ENCODE results near the gene TNNC2.
A peak's percentile ranks its signal among the peaks of the same experiment; 100 is the strongest.

Gene TNNC2

GRCh38 chr20:45818239-45818638 is 8.9 kb downstream of the TNNC2 start:
- Histone ChIP-seq H3K36me3 (ENCODE audit: control insufficient read depth, insufficient read depth, low read length) (peaks cover 36% of the 10 kb centered on the region), H3K4me3 (ENCODE audit: low read depth, low read length) (no peak overlapping the region)

GRCh38 chr20:45817376-45818194 is 9.5 kb downstream of the TNNC2 start:
- Histone ChIP-seq H3K4me1 (ENCODE audit: control insufficient read depth, insufficient read depth, low read length) (peaks cover 15% of the 10 kb centered on the region), H3K36me3 (ENCODE audit: control insufficient read depth, insufficient read depth, low read length) (peaks cover 38% of the 10 kb centered on the region), H3K9ac (ENCODE audit: low read length) (no peak overlapping the region), H3K4me3 (ENCODE audit: low read depth, low read length) (no peak overlapping the region), H3K9me3 (ENCODE audit: control insufficient read depth, insufficient read depth, low read depth, low read length) (no peaks in the 10 kb centered on the region), H3K27ac (ENCODE audit: low read depth, low read length) (no peak overlapping the region), H3K27me3 (ENCODE audit: control insufficient read depth, insufficient read depth, low read length) (peaks cover 8% of the 10 kb centered on the region)

More at GRCh38 chr20:45818239-45818638, 8.9 kb downstream of the TNNC2 start:
- no peak overlapping the region for H3K9ac ChIP-seq (ENCODE audit: low read length)
- no peaks in the 10 kb centered on the region for H3K9me3 ChIP-seq (ENCODE audit: control insufficient read depth, insufficient read depth, low read depth, low read length)
- peaks cover 20% of the 10 kb centered on the region for H3K4me1 ChIP-seq (ENCODE audit: control insufficient read depth, insufficient read depth, low read length)
- H3K27me3 ChIP-seq (ENCODE audit: control insufficient read depth, insufficient read depth, low read length) = peaks cover 15% of the 10 kb centered on the region
- H3K27ac ChIP-seq (ENCODE audit: low read depth, low read length) = no peak overlapping the region

- Histone ChIP-seq H3K27me3 (ENCODE audit: control insufficient read depth, insufficient read depth, low read length) (peaks cover 2% of the 10 kb centered on the region; the same call in 1 of the 2 replicates), H3K27ac (ENCODE audit: low read depth, low read length) (no peak overlapping the region), H3K4me1 (ENCODE audit: control insufficient read depth, insufficient read depth, low read length) (peaks cover 9% of the 10 kb centered on the region; the same call in 1 of the 2 replicates), H3K9ac (ENCODE audit: low read length) (no peak overlapping the region), H3K4me3 (ENCODE audit: low read depth, low read length) (no peak overlapping the region), H3K9me3 (ENCODE audit: control insufficient read depth, insufficient read depth, low read depth, low read length) (no peaks in the 10 kb centered on the region), H3K36me3 (ENCODE audit: control insufficient read depth, insufficient read depth, low read length) (peaks cover 38% of the 10 kb centered on the region)
These were observed 10.2 kb downstream of the TNNC2 start for GRCh38 chr20:45816951-45817350.

GRCh38 chr20:45814314-45814713 is 12.8 kb downstream of the TNNC2 start:
- Histone ChIP-seq H3K27me3 (ENCODE audit: control insufficient read depth, insufficient read depth, low read length) (no peaks in the 10 kb centered on the region), H3K4me3 (ENCODE audit: low read depth, low read length) (no peak overlapping the region), H3K27ac (ENCODE audit: low read depth, low read length) (no peak overlapping the region), H3K4me1 (ENCODE audit: control insufficient read depth, insufficient read depth, low read length) (peaks cover 8% of the 10 kb centered on the region; the same call in 1 of the 2 replicates), H3K36me3 (ENCODE audit: control insufficient read depth, insufficient read depth, low read length) (peaks cover 61% of the 10 kb centered on the region), H3K9me3 (ENCODE audit: control insufficient read depth, insufficient read depth, low read depth, low read length) (no peaks in the 10 kb centered on the region), H3K9ac (ENCODE audit: low read length) (no peak overlapping the region)

- peaks cover 67% of the 10 kb centered on the region for H3K36me3 ChIP-seq (ENCODE audit: control insufficient read depth, insufficient read depth, low read length)
- peak overlapping the region; percentile 90 for H3K9ac ChIP-seq (ENCODE audit: low read length)
- peaks cover 6% of the 10 kb centered on the region; the same call in 1 of the 2 replicates for H3K4me1 ChIP-seq (ENCODE audit: control insufficient read depth, insufficient read depth, low read length)
- no peaks in the 10 kb centered on the region for H3K9me3 ChIP-seq (ENCODE audit: control insufficient read depth, insufficient read depth, low read depth, low read length)
- no peaks in the 10 kb centered on the region for H3K27me3 ChIP-seq (ENCODE audit: control insufficient read depth, insufficient read depth, low read length)
- no peak overlapping the region for H3K27ac ChIP-seq (ENCODE audit: low read depth, low read length)
- peak overlapping the region; percentile 97 for H3K4me3 ChIP-seq (ENCODE audit: low read depth, low read length)
These were observed 13.6 kb downstream of the TNNC2 start for GRCh38 chr20:45813489-45813888.

- peak overlapping the region; percentile 77 for H3K27ac ChIP-seq (ENCODE audit: low read depth, low read length)
- H3K36me3 ChIP-seq (ENCODE audit: control insufficient read depth, insufficient read depth, low read length) = peaks cover 67% of the 10 kb centered on the region
- no peaks in the 10 kb centered on the region for H3K27me3 ChIP-seq (ENCODE audit: control insufficient read depth, insufficient read depth, low read length)
- peaks cover 6% of the 10 kb centered on the region; the same call in 1 of the 2 replicates for H3K4me1 ChIP-seq (ENCODE audit: control insufficient read depth, insufficient read depth, low read length)
- no peaks in the 10 kb centered on the region for H3K9me3 ChIP-seq (ENCODE audit: control insufficient read depth, insufficient read depth, low read depth, low read length)
- H3K4me3 ChIP-seq (ENCODE audit: low read depth, low read length) = peak overlapping the region; percentile 97
- peak overlapping the region; percentile 90 for H3K9ac ChIP-seq (ENCODE audit: low read length)
These were observed 14.1 kb downstream of the TNNC2 start for GRCh38 chr20:45813006-45813340.

GRCh38 chr20:45812157-45813005 is 14.7 kb downstream of the TNNC2 start, which contains the start of gene UBE2C:
UBE2C (plus strand) TSS chr20:45812644; CDS start chr20:45812696, 52 bp downstream.
- peak within 1 kb of the TSS; percentile 77 for H3K27ac ChIP-seq (ENCODE audit: low read depth, low read length)
- no peaks in the 10 kb centered on the region for H3K9me3 ChIP-seq (ENCODE audit: control insufficient read depth, insufficient read depth, low read depth, low read length)
- H3K27me3 ChIP-seq (ENCODE audit: control insufficient read depth, insufficient read depth, low read length) = no peaks in the 10 kb centered on the region
- peaks cover 6% of the 10 kb centered on the region; the same call in 1 of the 2 replicates for H3K4me1 ChIP-seq (ENCODE audit: control insufficient read depth, insufficient read depth, low read length)
- H3K9ac ChIP-seq (ENCODE audit: low read length) = peak within 1 kb of the TSS; percentile 90
- peaks cover 67% of the 10 kb centered on the region for H3K36me3 ChIP-seq (ENCODE audit: control insufficient read depth, insufficient read depth, low read length)
- peak within 1 kb of the TSS; percentile 97 for H3K4me3 ChIP-seq (ENCODE audit: low read depth, low read length)

GRCh38 chr20:45810191-45810970 is 16.7 kb downstream of the TNNC2 start:
- Histone ChIP-seq H3K27ac (ENCODE audit: low read depth, low read length) (no peak overlapping the region), H3K9ac (ENCODE audit: low read length) (no peak overlapping the region), H3K4me3 (ENCODE audit: low read depth, low read length) (no peak overlapping the region), H3K36me3 (ENCODE audit: control insufficient read depth, insufficient read depth, low read length) (peaks cover 59% of the 10 kb centered on the region), H3K9me3 (ENCODE audit: control insufficient read depth, insufficient read depth, low read depth, low read length) (no peaks in the 10 kb centered on the region), H3K4me1 (ENCODE audit: control insufficient read depth, insufficient read depth, low read length) (peaks cover 6% of the 10 kb centered on the region; the same call in 1 of the 2 replicates), H3K27me3 (ENCODE audit: control insufficient read depth, insufficient read depth, low read length) (no peaks in the 10 kb centered on the region)

GRCh38 chr20:45801851-45802250 is 25.3 kb downstream of the TNNC2 start:
- H3K27me3 ChIP-seq (ENCODE audit: control insufficient read depth, insufficient read depth, low read length) = no peaks in the 10 kb centered on the region
- H3K27ac ChIP-seq (ENCODE audit: low read depth, low read length) = no peak overlapping the region
- peaks cover 59% of the 10 kb centered on the region for H3K36me3 ChIP-seq (ENCODE audit: control insufficient read depth, insufficient read depth, low read length)
- no peak overlapping the region for H3K4me3 ChIP-seq (ENCODE audit: low read depth, low read length)
- H3K9me3 ChIP-seq (ENCODE audit: control insufficient read depth, insufficient read depth, low read depth, low read length) = no peaks in the 10 kb centered on the region
- H3K9ac ChIP-seq (ENCODE audit: low read length) = no peak overlapping the region
- H3K4me1 ChIP-seq (ENCODE audit: control insufficient read depth, insufficient read depth, low read length) = no peaks in the 10 kb centered on the region

- Histone ChIP-seq H3K9me3 (ENCODE audit: control insufficient read depth, insufficient read depth, low read depth, low read length) (no peaks in the 10 kb centered on the region), H3K4me1 (ENCODE audit: control insufficient read depth, insufficient read depth, low read length) (no peaks in the 10 kb centered on the region), H3K4me3 (ENCODE audit: low read depth, low read length) (no peak overlapping the region), H3K27me3 (ENCODE audit: control insufficient read depth, insufficient read depth, low read length) (no peaks in the 10 kb centered on the region), H3K36me3 (ENCODE audit: control insufficient read depth, insufficient read depth, low read length) (peaks cover 58% of the 10 kb centered on the region), H3K27ac (ENCODE audit: low read depth, low read length) (no peak overlapping the region), H3K9ac (ENCODE audit: low read length) (no peak overlapping the region)
These were observed 28.0 kb downstream of the TNNC2 start for GRCh38 chr20:45798935-45799642.

Data from HUES6 (cell line).